Fibroblast of mammary gland (primary cell): ENCODE data around the gene PTPRD.
A peak's percentile ranks its signal among the peaks of the same experiment; 100 is the strongest.

Source experiments
- DNase-seq: peaks from one replicate; pipeline ENCODE4 v3.0.0-alpha.2; 2010; ENCODE audit warnings: low read depth
- H3K4me3 ChIP-seq: 2 replicates; pipeline ENCODE4 v1.5.1; 2011; ENCODE audit warnings: low read depth, mild to moderate bottlenecking, low read length, moderate library complexity; ENCODE audit not compliant: control insufficient read depth
- CTCF ChIP-seq: conservative IDR thresholded peaks from 2 replicates; pipeline ENCODE4 v1.5.1; 2011; ENCODE audit warnings: low read depth, low read length, inconsistent platforms; ENCODE audit not compliant: control insufficient read depth, insufficient read depth

The PTPRD gene

GRCh38 chr9:9961487-9961886 is 651.3 kb downstream of the PTPRD start:
- TF ChIP-seq CTCF = no peak
- no peak for DNase-seq
- H3K4me3 ChIP-seq = no peak overlapping the region

DNA sequence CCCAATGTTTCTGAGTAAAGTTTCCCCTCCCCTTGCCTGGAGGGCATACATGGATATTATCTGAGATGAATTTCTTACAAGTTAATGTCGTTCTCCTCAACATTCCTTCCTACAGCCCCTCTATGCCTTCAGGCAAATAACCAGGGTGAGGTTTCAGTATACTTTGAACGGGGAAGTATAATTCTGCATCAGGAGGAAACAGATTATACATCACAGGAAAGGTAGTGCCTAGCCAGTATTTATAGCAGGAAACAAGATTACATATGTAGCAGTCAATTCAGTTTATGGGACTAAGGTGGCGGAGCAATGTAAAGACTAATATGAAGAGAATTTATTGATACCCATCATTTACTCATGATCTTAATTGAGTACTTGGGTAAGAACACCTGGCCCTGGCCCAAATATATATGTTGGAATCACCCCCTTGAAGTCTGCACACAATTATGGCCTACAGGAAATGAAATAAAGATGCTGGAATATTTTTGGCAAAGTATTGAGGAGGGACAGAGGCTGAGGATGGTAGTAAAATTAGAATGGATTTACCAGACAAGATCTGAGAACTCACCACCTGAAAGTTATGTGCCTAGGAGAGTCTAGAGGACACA is 661.1 kb downstream of the PTPRD start:
- no peak for DNase-seq
- no peak for TF ChIP-seq CTCF
- no peak overlapping the region for H3K4me3 ChIP-seq

DNA sequence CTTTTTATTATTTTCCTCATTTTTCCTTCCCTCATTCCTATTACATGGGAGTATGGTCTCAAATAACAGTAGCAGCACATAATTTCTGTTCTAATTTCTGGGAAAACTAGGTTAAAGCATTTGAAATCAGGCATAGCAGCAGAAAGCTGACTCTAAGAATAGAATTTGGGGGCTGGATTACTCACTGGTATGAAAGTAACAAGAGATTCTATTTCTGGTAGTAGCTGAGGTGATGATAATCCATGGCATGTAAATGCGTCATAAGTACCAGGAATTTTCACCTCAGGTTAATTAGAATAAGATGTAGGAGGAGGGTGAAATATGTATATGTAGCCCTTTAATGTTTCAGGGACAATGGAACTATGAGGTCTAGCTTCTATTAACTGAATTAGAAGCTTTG is 662.0 kb downstream of the PTPRD start:
- no peak overlapping the region for H3K4me3 ChIP-seq
- TF ChIP-seq CTCF = no peak
- DNase-seq = peak; percentile 17

- TF ChIP-seq CTCF = no peak
- DNase-seq = no peak
- H3K4me3 ChIP-seq = no peak overlapping the region
These were observed 662.8 kb downstream of the PTPRD start for GRCh38 chr9:9949978-9950377.

DNA sequence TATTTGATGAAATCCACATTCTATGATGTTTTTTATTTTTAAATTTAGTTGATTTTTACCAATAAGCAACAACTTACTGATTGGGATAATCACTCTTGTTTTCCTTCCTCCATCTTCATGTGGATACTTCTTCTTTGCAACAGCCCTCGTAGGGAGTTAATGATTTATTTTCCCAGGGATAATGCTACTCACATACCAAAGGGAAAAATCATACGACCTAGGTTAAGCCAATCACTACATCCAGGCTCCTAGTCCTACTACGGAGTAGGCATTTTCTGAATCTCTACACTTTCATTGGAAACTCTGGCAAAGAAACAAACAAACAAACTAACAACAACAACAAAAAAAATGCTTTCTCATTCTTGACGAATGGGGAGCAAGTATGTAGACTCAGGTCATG is 663.4 kb downstream of the PTPRD start:
- H3K4me3 ChIP-seq = no peak overlapping the region
- TF ChIP-seq CTCF = no peak
- no peak for DNase-seq

GRCh38 chr9:9945966-9946365 is 666.8 kb downstream of the PTPRD start:
- DNase-seq = no peak
- no peak overlapping the region for H3K4me3 ChIP-seq
- no peak for TF ChIP-seq CTCF
